ENCODE measurements around the gene SH3RF3. TPM values are rescaled to one million over a fixed set of nuclear protein-coding genes. Genes with fewer than 3 reads are reported as not detected.

SH3RF3 gene
- total RNA-seq, 2 experiments from 2014 or later = 1.9 to 2.3 TPM

- DNase-seq (no peak), ATAC-seq (no peak)
- intact Hi-C loops (cut with micrococcal nuclease) = no loop called here
- no peaks in the 10 kb centered on the region for H3K36me3 Mint-ChIP-seq (ENCODE audit: low read depth)
- no peak for TF ChIP-seq CTCF (IDR thresholded peaks at IDR 0.05)
- CTCF ChIA-PET = no interaction called here
- POLR2A ChIA-PET = no interaction called here
- no peaks in the 10 kb centered on the region for H3K9me3 Mint-ChIP-seq
- H3K4me3 Mint-ChIP-seq = no peak overlapping the region
- no peak overlapping the region for H3K27ac Mint-ChIP-seq
- peaks cover 6% of the 10 kb centered on the region for H3K4me1 Mint-ChIP-seq (ENCODE audit: low read depth)
- peaks cover 1% of the 10 kb centered on the region for H3K27me3 Mint-ChIP-seq
These were observed 58.9 kb downstream of the SH3RF3 start for GRCh38 chr2:109187711-109188495.

GRCh38 chr2:109188496-109188890 is 59.5 kb downstream of the SH3RF3 start:
- Mint-ChIP-seq H3K36me3 (ENCODE audit: low read depth) (no peaks in the 10 kb centered on the region), H3K27me3 (peaks cover 1% of the 10 kb centered on the region), H3K9me3 (no peaks in the 10 kb centered on the region), H3K4me1 (ENCODE audit: low read depth) (peaks cover 3% of the 10 kb centered on the region), H3K4me3 (no peak overlapping the region), H3K27ac (no peak overlapping the region)
- no peak for ATAC-seq
- intact Hi-C loops (cut with micrococcal nuclease) = no loop called here
- no peak for TF ChIP-seq CTCF (IDR thresholded peaks at IDR 0.05)
- no peak for DNase-seq
- ChIA-PET POLR2A (no interaction called here), CTCF (no interaction called here)

- Mint-ChIP-seq H3K4me1 (ENCODE audit: low read depth) (peaks cover 3% of the 10 kb centered on the region), H3K36me3 (ENCODE audit: low read depth) (no peaks in the 10 kb centered on the region), H3K27ac (no peak overlapping the region), H3K9me3 (no peaks in the 10 kb centered on the region), H3K27me3 (peaks cover 1% of the 10 kb centered on the region), H3K4me3 (no peak overlapping the region)
- POLR2A ChIA-PET = no interaction called here
- TF ChIP-seq CTCF (IDR thresholded peaks at IDR 0.05) = no peak
- intact Hi-C loops (cut with micrococcal nuclease) = no loop called here
- no peak for ATAC-seq
- no peak for DNase-seq
- CTCF ChIA-PET = no interaction called here
These were observed 59.9 kb downstream of the SH3RF3 start for GRCh38 chr2:109188898-109189297.

- H3K4me1 Mint-ChIP-seq (ENCODE audit: low read depth) = peaks cover 3% of the 10 kb centered on the region
- no peak overlapping the region for H3K4me3 Mint-ChIP-seq
- no peak overlapping the region for H3K27ac Mint-ChIP-seq
- ATAC-seq (no peak), DNase-seq (no peak)
- no peak for TF ChIP-seq CTCF (IDR thresholded peaks at IDR 0.05)
- ChIA-PET POLR2A (interaction anchor here (0.6 kb wide), 1 partner anchor 19 kb away, joined by 3 read pairs; no protein-coding TSS in a partner anchor), CTCF (no interaction called here)
- intact Hi-C loops (cut with micrococcal nuclease) = no loop called here
- no peaks in the 10 kb centered on the region for H3K9me3 Mint-ChIP-seq
- H3K27me3 Mint-ChIP-seq = peaks cover 1% of the 10 kb centered on the region
- no peaks in the 10 kb centered on the region for H3K36me3 Mint-ChIP-seq (ENCODE audit: low read depth)
These were observed 60.7 kb downstream of the SH3RF3 start for GRCh38 chr2:109189751-109190150.

- CTCF ChIA-PET = interaction anchor here (0.9 to 1.5 kb wide), 2 partner anchors 10 to 65 kb away, joined by 3 to 4 read pairs; no protein-coding TSS in a partner anchor
- POLR2A ChIA-PET = no interaction called here
- no peaks in the 10 kb centered on the region for H3K36me3 Mint-ChIP-seq (ENCODE audit: low read depth)
- H3K4me1 Mint-ChIP-seq (ENCODE audit: low read depth) = no peaks in the 10 kb centered on the region
- H3K4me3 Mint-ChIP-seq = no peak overlapping the region
- intact Hi-C loops (cut with micrococcal nuclease) = no loop called here
- DNase-seq (no peak), ATAC-seq (no peak)
- no peak for TF ChIP-seq CTCF (IDR thresholded peaks at IDR 0.05)
- peaks cover 3% of the 10 kb centered on the region for H3K27me3 Mint-ChIP-seq
- H3K27ac Mint-ChIP-seq = no peak overlapping the region
- no peaks in the 10 kb centered on the region for H3K9me3 Mint-ChIP-seq
These were observed 65.0 kb downstream of the SH3RF3 start for GRCh38 chr2:109193807-109194619.

Measured in activated CD8-positive, alpha-beta T cell treated with anti-CD3 and anti-CD28 coated beads for 36 hours (primary cell).